AG10803 (cell line): ENCODE measurements around the gene SLC4A9.

Experiments used
- DNase-seq: peaks from one replicate; pipeline ENCODE4 v3.0.0; 2010; ENCODE audit warnings: low read depth
- H3K4me3 ChIP-seq: 2 replicates; pipeline ENCODE4 v1.5.1; 2011; ENCODE audit warnings: mild to moderate bottlenecking, low read length, control low read depth
- TF ChIP-seq, protein P1 (sequence below): conservative IDR thresholded peaks from 2 replicates; pipeline ENCODE4 v1.5.1; 2011; ENCODE audit warnings: mild to moderate bottlenecking, low read length, control low read depth, inconsistent platforms

Gene SLC4A9, protein sequence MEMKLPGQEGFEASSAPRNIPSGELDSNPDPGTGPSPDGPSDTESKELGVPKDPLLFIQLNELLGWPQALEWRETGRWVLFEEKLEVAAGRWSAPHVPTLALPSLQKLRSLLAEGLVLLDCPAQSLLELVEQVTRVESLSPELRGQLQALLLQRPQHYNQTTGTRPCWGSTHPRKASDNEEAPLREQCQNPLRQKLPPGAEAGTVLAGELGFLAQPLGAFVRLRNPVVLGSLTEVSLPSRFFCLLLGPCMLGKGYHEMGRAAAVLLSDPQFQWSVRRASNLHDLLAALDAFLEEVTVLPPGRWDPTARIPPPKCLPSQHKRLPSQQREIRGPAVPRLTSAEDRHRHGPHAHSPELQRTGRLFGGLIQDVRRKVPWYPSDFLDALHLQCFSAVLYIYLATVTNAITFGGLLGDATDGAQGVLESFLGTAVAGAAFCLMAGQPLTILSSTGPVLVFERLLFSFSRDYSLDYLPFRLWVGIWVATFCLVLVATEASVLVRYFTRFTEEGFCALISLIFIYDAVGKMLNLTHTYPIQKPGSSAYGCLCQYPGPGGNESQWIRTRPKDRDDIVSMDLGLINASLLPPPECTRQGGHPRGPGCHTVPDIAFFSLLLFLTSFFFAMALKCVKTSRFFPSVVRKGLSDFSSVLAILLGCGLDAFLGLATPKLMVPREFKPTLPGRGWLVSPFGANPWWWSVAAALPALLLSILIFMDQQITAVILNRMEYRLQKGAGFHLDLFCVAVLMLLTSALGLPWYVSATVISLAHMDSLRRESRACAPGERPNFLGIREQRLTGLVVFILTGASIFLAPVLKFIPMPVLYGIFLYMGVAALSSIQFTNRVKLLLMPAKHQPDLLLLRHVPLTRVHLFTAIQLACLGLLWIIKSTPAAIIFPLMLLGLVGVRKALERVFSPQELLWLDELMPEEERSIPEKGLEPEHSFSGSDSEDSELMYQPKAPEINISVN

DNA sequence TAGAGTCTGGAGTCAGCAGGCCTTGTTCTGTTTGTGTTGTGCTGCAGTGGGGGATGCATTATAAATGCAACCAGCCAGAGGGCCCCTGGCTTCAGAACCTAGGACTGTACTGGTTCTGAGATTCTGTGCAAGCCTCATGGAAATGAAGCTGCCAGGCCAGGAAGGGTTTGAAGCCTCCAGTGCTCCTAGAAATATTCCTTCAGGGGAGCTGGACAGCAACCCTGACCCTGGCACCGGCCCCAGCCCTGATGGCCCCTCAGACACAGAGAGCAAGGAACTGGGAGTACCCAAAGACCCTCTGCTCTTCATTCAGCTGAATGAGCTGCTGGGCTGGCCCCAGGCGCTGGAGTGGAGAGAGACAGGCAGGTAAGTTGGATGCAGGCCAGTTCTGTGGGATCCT, at the start of gene SLC4A9:
SLC4A9 (plus strand) TSS at position 94 of the 400 bp plus-strand sequence; CDS start at position 137, 43 bp downstream.
- TF ChIP-seq, protein P1, sequence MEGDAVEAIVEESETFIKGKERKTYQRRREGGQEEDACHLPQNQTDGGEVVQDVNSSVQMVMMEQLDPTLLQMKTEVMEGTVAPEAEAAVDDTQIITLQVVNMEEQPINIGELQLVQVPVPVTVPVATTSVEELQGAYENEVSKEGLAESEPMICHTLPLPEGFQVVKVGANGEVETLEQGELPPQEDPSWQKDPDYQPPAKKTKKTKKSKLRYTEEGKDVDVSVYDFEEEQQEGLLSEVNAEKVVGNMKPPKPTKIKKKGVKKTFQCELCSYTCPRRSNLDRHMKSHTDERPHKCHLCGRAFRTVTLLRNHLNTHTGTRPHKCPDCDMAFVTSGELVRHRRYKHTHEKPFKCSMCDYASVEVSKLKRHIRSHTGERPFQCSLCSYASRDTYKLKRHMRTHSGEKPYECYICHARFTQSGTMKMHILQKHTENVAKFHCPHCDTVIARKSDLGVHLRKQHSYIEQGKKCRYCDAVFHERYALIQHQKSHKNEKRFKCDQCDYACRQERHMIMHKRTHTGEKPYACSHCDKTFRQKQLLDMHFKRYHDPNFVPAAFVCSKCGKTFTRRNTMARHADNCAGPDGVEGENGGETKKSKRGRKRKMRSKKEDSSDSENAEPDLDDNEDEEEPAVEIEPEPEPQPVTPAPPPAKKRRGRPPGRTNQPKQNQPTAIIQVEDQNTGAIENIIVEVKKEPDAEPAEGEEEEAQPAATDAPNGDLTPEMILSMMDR = no peak
- DNase-seq = no peak
- H3K4me3 ChIP-seq = no peak within 1 kb of the TSS

DNA sequence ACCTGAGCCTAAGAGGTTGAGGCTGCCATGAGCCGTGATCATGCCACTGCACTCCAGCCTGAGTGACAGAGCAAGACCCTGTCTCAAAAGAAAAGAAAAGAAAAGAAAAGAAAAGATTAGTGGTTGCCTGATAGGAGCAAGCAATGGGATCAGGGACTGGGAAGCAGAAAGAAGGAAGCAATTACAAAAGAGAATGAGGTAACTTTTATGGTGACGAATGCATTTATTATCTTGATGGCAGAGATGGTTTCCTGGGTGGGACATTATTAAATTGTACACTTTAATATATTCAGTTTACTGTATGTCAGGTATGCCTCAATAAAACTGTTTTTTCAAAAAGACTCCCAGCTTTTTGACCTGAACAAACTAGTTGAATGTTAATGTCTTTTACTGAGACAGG, 49.6 kb upstream of the SLC4A9 start:
- no peak for DNase-seq
- TF ChIP-seq, protein P1 = no peak
- no peak overlapping the region for H3K4me3 ChIP-seq

DNA sequence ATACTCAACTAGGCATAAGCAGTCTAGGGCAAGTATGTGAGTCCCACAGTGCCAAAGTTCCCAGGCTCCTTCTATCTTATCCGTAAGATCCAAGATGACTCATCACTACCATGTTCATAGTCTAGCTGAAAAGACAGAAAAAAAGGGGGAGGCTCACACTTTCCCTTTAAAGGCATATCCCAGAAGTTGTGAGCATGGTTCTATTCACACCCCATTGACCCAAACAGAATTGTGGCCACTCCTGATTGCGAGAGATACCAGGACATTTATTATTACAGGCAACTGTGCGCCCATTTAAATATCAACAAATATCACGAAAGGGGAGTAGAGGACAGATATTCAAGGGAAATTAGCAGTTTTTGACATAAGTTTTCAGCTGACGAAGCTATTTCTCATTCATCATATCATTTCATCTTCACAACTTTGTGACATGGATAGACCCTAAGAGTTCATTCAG, 49.0 kb upstream of the SLC4A9 start:
- TF ChIP-seq, protein P1 = no peak
- H3K4me3 ChIP-seq = no peak overlapping the region
- peak; percentile 84 for DNase-seq

DNA sequence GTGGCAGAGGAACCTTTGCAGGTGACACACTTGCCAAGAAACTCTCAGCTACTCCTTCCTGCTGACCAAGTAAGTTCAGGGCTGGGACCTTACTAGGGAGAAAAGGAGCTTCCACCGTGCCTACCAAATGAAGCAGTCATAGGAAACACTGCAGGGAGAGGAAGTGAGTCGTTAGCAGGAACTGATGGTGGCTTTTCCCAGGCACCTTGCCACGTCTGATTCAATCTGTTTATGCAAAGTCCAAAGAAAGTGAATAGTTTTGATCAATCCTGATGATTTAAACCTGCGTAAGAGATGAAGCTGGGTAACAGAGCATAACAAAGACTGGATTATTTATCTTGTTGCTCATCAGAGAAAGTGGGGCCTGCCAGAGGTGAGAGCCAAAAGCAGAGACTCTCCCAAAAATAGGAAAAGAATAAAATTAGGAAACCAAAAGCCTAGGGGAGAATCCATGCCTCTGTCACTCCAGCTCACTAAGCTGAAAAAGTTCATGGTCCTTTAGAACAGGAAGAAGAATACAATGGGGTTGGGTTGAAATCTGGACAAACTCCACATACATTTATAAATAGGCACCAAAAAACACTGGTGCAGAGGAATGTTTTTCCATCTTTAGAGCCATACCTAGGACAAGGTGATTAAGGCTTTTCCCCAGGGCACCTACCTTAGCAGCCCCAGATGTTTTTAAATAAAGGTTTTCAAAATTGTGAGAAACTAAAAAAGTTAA, 47.8 kb upstream of the SLC4A9 start:
- DNase-seq = peak; percentile 89
- H3K4me3 ChIP-seq = no peak overlapping the region
- TF ChIP-seq, protein P1 = no peak

DNA sequence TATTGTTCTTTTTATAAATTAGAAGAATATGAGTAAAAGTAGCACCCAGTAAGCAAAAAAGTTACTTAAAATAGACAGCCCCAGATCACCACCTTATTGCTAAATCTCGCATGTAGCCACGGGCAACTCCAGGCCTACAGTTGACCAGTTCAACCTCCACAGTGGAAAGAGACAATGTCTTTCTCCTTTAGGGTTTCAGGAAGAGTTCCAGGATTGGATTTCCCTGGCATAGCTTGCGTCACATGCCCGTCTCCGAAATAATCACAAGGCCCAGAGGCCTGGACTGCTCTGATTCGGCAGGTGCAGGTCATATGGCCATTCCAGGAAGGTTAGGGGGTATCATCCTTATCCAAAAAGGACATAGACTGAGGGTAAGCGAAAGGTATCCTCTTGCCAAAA, 47.2 kb upstream of the SLC4A9 start:
- no peak for DNase-seq
- H3K4me3 ChIP-seq = no peak overlapping the region
- TF ChIP-seq, protein P1 = no peak

DNA sequence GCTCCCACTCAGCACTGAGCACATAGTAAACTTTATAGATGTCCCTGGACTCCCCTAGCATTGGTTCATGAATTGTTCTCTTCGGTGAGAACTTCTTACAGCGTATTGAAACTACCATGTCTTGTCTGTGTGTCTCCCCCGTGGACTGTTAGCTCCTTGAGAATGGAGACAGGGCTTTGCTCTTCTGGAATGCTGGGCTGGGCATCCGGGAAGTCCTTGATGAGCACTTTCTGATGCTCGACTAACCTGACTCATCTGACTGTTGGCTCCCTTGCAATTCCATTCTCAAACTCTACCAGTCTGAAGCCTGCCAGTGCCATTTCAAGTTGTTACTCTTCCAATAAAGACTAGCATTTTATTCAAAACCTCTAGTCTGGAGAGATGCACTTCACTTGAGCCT, 42.1 kb upstream of the SLC4A9 start:
- TF ChIP-seq, protein P1 = no peak
- DNase-seq = peak; percentile 67
- H3K4me3 ChIP-seq = no peak overlapping the region
